GM12864 (cell line): ENCODE data around the gene HIVEP2.

Source experiments
- DNase-seq: peaks from one replicate; pipeline ENCODE4 v3.0.0-alpha.2; 2011; ENCODE audit warnings: low read depth
- H3K4me3 ChIP-seq: 2 replicates; pipeline ENCODE4 v1.5.1; 2011; ENCODE audit warnings: mild to moderate bottlenecking, low read depth, low read length, control low read depth
- CTCF ChIP-seq: IDR thresholded peaks from 2 replicates; pipeline ENCODE4 v1.5.1; 2011; ENCODE audit warnings: low read depth, mild to moderate bottlenecking, moderate library complexity, low read length, control low read depth, inconsistent platforms; ENCODE audit errors: missing control alignments

HIVEP2 gene

GRCh38 chr6:142868917-142869316, 76.1 kb downstream of the HIVEP2 start:
- TF ChIP-seq CTCF, result no peak
- DNase-seq, result no peak
- H3K4me3 ChIP-seq, result no peak overlapping the region

- TF ChIP-seq CTCF, result no peak
- H3K4me3 ChIP-seq, result no peak overlapping the region
- no peak for DNase-seq
These were observed 76.8 kb downstream of the HIVEP2 start for GRCh38 chr6:142867988-142868812.

DNA sequence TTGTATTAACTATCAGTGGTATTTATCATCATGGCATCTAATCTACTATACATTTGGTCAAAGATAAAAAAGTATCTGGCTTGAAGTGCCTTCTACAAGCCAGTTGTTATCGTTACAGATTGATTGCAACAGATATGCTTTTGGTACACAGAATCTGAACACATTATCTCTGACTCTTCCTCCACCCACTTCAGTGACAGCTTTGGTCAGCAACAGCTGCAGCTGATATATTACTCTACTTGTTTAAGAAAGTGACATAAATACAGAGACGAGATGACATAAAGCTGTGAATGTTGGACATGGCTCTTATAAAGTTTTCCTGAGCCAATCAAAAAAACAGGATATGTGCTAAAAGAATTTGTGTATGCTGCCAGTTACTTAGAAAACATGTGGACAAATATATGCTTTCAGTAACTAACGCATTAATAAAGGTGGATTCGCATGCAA, 77.6 kb downstream of the HIVEP2 start:
- DNase-seq, result no peak
- no peak for TF ChIP-seq CTCF
- H3K4me3 ChIP-seq, result no peak overlapping the region

DNA sequence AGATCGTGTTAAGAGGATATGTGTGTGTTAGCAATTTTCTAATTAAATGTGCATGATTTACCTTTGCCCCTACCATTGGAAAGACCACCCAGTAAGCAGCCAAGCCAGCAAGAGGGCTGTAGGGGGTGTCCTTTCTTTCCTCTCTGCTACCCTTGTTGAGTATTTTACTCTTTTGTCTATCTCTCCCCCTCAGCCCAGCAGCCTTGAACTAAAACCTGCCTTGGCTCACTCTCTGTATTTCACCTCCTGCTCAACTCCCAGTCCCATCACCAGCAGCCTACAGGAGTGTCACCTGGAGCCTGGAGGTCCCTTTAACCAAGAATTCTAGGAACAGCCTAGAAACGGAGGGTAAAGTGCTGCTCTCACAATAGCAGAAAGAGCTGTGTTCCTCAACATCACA, 81.0 kb downstream of the HIVEP2 start:
- H3K4me3 ChIP-seq, result no peak overlapping the region
- TF ChIP-seq CTCF, result no peak
- DNase-seq, result no peak

DNA sequence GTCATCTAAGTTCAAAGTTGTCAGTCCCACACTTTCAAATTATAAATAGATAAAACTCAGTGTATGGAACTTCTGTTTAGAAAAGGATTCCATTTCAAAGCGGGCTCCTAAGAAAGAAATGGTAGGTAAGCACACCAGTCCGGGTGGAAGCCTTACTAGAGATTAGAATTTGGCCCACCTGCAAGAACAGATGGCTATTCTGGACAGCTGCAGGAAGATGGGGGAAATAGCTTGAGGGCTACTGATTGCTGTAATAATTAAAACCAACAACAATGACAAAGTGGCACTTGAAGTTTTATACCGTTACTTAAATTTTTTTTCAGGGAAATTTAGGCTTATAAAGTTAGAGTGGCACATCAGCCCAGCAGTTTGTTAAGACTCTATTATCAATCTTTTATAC, 83.3 kb downstream of the HIVEP2 start:
- no peak for TF ChIP-seq CTCF
- H3K4me3 ChIP-seq, result no peak overlapping the region
- no peak for DNase-seq

DNA sequence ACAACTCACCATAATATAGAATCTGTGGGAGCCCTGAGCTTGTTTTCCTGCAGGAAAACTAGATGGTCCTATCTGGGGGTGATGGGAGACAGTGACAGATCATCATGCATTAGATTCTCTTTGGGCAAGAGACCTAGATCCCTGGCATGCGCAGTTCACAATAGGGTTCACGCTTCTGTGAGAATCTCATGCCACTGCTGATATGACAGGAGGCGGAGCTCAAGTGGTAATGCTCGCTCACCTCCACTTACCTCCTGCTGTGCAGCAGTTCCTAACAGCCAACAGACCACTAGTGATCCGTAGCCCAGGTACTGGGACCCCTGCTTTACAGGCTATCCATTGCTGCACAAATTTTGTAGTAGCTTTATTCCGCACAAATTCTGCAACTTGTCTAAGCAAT, 84.5 kb downstream of the HIVEP2 start:
- DNase-seq, result no peak
- TF ChIP-seq CTCF, result no peak

More for the DNA sequence above, 84.5 kb downstream of the HIVEP2 start:
- H3K4me3 ChIP-seq, result no peak overlapping the region
